ACC112 (cell line): ENCODE results near the gene ITGBL1.

ENCODE experiments used
- H2AFZ ChIP-seq: fragments of 200-600 bp; sonication (generic); one replicate; pipeline ENCODE4 v1.6.0; 2017; ENCODE audit warnings: antibody characterized with exemption, low read length; ENCODE audit not compliant: unreplicated experiment
- H3K27ac ChIP-seq: fragments of 200-600 bp; sonication (generic); 2 replicates; pipeline ENCODE4 v1.5.1; 2014; ENCODE audit warnings: low read depth, mild to moderate bottlenecking, antibody characterized with exemption, low read length, moderate library complexity
- H3K27me3 ChIP-seq: fragments of 200-600 bp; sonication (generic); 2 replicates; pipeline ENCODE4 v1.6.1; 2014; ENCODE audit warnings: mild to moderate bottlenecking, antibody characterized with exemption, low read length, moderate library complexity, mixed read lengths; ENCODE audit not compliant: insufficient read depth
- H3K36me3 ChIP-seq: fragments of 200-600 bp; sonication (generic); 2 replicates; pipeline ENCODE4 v1.6.1; 2016; ENCODE audit warnings: mild to moderate bottlenecking, antibody characterized with exemption, low read length, moderate library complexity, mixed read lengths; ENCODE audit not compliant: insufficient read depth
- H3K4me1 ChIP-seq: fragments of 200-600 bp; sonication (generic); one replicate; pipeline ENCODE4 v1.6.1; 2016; ENCODE audit warnings: low read length, mixed read lengths; ENCODE audit not compliant: insufficient read depth, unreplicated experiment, control insufficient read depth
- H3K4me3 ChIP-seq: fragments of 200-600 bp; sonication (generic); 2 replicates; pipeline ENCODE4 v1.5.1; 2014; ENCODE audit warnings: mild to moderate bottlenecking, low read depth, low read length
- H3K79me2 ChIP-seq: fragments of 200-600 bp; sonication (generic); one replicate; pipeline ENCODE4 v1.6.0; 2016; ENCODE audit warnings: low read length; ENCODE audit not compliant: control insufficient read depth, unreplicated experiment, insufficient read depth

Gene ITGBL1

GRCh38 chr13:101711307-101712025 is 259.0 kb downstream of the ITGBL1 start:
- Histone ChIP-seq H3K36me3 (0 out of 2 replicates have a peak, but pooled peaks cover 10% of the 10 kb centered on the region), H3K27ac (no peak overlapping the region)

GRCh38 chr13:101712026-101712348 is 259.5 kb downstream of the ITGBL1 start:
- H3K4me1 ChIP-seq: peaks cover 5% of the 10 kb centered on the region
- no peak overlapping the region for H3K4me3 ChIP-seq
- H3K27me3 ChIP-seq: no peaks in the 10 kb centered on the region
- H3K27ac ChIP-seq: no peak overlapping the region
- 0 out of 2 replicates have a peak, but pooled peaks cover 10% of the 10 kb centered on the region for H3K36me3 ChIP-seq
- no peak overlapping the region for H2AFZ ChIP-seq
- H3K79me2 ChIP-seq: no peaks in the 10 kb centered on the region

More at GRCh38 chr13:101711307-101712025, 259.0 kb downstream of the ITGBL1 start:
- Histone ChIP-seq H3K79me2 (no peaks in the 10 kb centered on the region), H2AFZ (no peak overlapping the region), H3K4me1 (peaks cover 9% of the 10 kb centered on the region), H3K27me3 (no peaks in the 10 kb centered on the region), H3K4me3 (no peak overlapping the region)

- Histone ChIP-seq H3K4me3 (no peak overlapping the region), H2AFZ (no peak overlapping the region), H3K27ac (no peak overlapping the region), H3K36me3 (peaks cover 14% of the 10 kb centered on the region), H3K4me1 (no peaks in the 10 kb centered on the region), H3K27me3 (no peaks in the 10 kb centered on the region), H3K79me2 (no peaks in the 10 kb centered on the region)
Observed at GRCh38 chr13:101714195-101714594, 261.7 kb downstream of the ITGBL1 start.

GRCh38 chr13:101717353-101717752 is 264.9 kb downstream of the ITGBL1 start:
- H3K79me2 ChIP-seq: no peaks in the 10 kb centered on the region
- H2AFZ ChIP-seq: no peak overlapping the region
- no peaks in the 10 kb centered on the region for H3K27me3 ChIP-seq
- no peaks in the 10 kb centered on the region for H3K4me1 ChIP-seq
- H3K27ac ChIP-seq: no peak overlapping the region
- H3K36me3 ChIP-seq: peaks cover 21% of the 10 kb centered on the region
- H3K4me3 ChIP-seq: no peak overlapping the region

GRCh38 chr13:101718496-101718895 is 266.0 kb downstream of the ITGBL1 start:
- no peak overlapping the region for H3K27ac ChIP-seq
- no peaks in the 10 kb centered on the region for H3K79me2 ChIP-seq
- H2AFZ ChIP-seq: no peak overlapping the region
- no peaks in the 10 kb centered on the region for H3K27me3 ChIP-seq
- no peak overlapping the region for H3K4me3 ChIP-seq
- peaks cover 24% of the 10 kb centered on the region for H3K36me3 ChIP-seq
- no peaks in the 10 kb centered on the region for H3K4me1 ChIP-seq

- H2AFZ ChIP-seq: peak overlapping the region; percentile 58
- H3K27me3 ChIP-seq: no peaks in the 10 kb centered on the region
- no peak overlapping the region for H3K27ac ChIP-seq
- H3K4me1 ChIP-seq: peaks cover 13% of the 10 kb centered on the region
- H3K79me2 ChIP-seq: no peaks in the 10 kb centered on the region
- H3K36me3 ChIP-seq: 0 out of 2 replicates have a peak, but pooled peaks cover 7% of the 10 kb centered on the region
- no peak overlapping the region for H3K4me3 ChIP-seq
Observed at GRCh38 chr13:101726681-101727080, 274.2 kb downstream of the ITGBL1 start.

- Histone ChIP-seq H3K4me3 (no peak overlapping the region), H3K79me2 (no peaks in the 10 kb centered on the region), H3K36me3 (0 out of 2 replicates have a peak, but pooled peaks cover 5% of the 10 kb centered on the region), H2AFZ (no peak overlapping the region), H3K27me3 (no peaks in the 10 kb centered on the region), H3K4me1 (peaks cover 13% of the 10 kb centered on the region), H3K27ac (no peak overlapping the region)
Observed at GRCh38 chr13:101727118-101727517, 274.6 kb downstream of the ITGBL1 start.

GRCh38 chr13:101728021-101728420 is 275.5 kb downstream of the ITGBL1 start:
- Histone ChIP-seq H3K27me3 (no peaks in the 10 kb centered on the region), H3K36me3 (0 out of 2 replicates have a peak, but pooled peaks cover under 1% of the 10 kb centered on the region), H3K27ac (no peak overlapping the region), H2AFZ (no peak overlapping the region), H3K79me2 (no peaks in the 10 kb centered on the region), H3K4me3 (no peak overlapping the region), H3K4me1 (peaks cover 13% of the 10 kb centered on the region)

GRCh38 chr13:101728615-101729014 is 276.1 kb downstream of the ITGBL1 start:
- no peak overlapping the region for H3K27ac ChIP-seq
- no peaks in the 10 kb centered on the region for H3K27me3 ChIP-seq
- no peaks in the 10 kb centered on the region for H3K36me3 ChIP-seq
- H3K79me2 ChIP-seq: no peaks in the 10 kb centered on the region
- H2AFZ ChIP-seq: no peak overlapping the region
- H3K4me3 ChIP-seq: no peak overlapping the region
- peaks cover 13% of the 10 kb centered on the region for H3K4me1 ChIP-seq

- H3K27me3 ChIP-seq: no peaks in the 10 kb centered on the region
- no peak overlapping the region for H3K4me3 ChIP-seq
- H3K36me3 ChIP-seq: no peaks in the 10 kb centered on the region
- no peak overlapping the region for H2AFZ ChIP-seq
- peaks cover 13% of the 10 kb centered on the region for H3K4me1 ChIP-seq
- peak overlapping the region; percentile 30 for H3K27ac ChIP-seq
- no peaks in the 10 kb centered on the region for H3K79me2 ChIP-seq
Observed at GRCh38 chr13:101730420-101731000, 278.0 kb downstream of the ITGBL1 start.

GRCh38 chr13:101736566-101736965 is 284.1 kb downstream of the ITGBL1 start:
- no peaks in the 10 kb centered on the region for H3K79me2 ChIP-seq
- H3K4me1 ChIP-seq: no peaks in the 10 kb centered on the region
- no peaks in the 10 kb centered on the region for H3K27me3 ChIP-seq
- H3K36me3 ChIP-seq: no peaks in the 10 kb centered on the region
- H3K27ac ChIP-seq: no peak overlapping the region
- no peak overlapping the region for H3K4me3 ChIP-seq
- H2AFZ ChIP-seq: no peak overlapping the region
